HG03520 (cell line): ENCODE data around the gene GPI.
"Not testable (repeated sequence)": the region's sequence is repeated elsewhere in the genome, so short reads cannot be mapped to it uniquely, and the experiment has no call there.

Source experiments
- ATAC-seq: cut with Tn5 transposase; IDR thresholded peaks from one replicate; pipeline ENCODE4 v1.9.1; 2021; ENCODE audit warnings: mild to moderate bottlenecking, moderate library complexity; ENCODE audit not compliant: unreplicated experiment

Gene GPI

DNA sequence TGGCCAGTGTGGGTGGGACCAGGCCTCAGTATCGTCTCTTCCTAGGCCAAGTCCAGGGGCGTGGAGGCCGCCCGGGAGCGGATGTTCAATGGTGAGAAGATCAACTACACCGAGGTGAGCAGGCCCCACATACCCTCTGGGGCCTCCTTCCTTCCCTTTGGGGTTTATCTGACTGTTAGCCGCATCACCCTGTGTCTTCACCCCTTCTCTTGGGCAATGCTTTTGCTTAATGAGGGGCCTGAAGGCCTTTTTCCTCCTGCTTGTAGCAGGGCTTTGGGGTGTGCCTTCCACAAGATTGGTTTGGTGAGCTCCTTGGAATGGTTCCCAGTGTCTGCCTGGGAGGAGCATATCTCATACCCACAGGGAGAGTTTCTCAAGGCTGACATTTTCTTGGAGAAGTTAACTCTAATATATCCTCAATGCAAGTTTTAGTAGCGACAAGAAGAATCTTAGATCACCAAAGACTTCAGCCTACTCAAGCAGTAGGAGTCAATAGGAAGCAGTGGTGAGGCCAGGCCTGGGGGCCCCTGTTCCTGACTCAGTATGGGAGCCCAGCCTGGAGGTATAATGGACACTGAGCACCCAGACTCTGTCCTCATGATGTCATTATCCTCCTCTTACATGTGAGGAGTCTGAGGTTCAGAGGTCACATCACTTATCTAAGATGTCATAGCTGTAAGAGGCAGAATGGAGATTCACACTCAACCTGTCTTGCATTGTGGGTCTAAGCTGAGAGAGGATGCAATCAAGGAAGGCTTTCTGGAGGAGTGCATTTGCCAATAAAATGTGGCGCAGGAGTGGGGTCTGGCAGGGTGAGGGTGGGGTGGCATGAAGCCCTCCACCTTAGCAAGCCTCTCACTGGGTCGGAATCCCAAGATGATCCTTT, 2.0 kb downstream of the GPI start:
- no peak for ATAC-seq

DNA sequence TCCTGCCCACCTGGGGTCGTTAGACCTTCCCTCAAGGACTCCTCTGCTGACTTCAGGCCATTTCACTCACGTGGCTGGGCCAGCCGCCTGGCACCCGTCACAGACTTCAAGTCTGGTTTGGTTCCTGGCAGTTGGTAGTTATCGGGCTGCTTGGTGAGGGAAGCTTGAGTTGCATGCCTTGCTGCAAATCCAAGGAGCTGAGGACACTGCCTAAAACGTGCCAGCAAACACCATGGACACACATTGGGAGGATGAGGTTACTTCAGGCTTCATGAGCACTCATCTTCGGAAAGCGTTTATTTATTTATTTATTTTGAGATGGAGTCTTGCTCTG, 2.6 kb downstream of the GPI start:
- no peak for ATAC-seq

DNA sequence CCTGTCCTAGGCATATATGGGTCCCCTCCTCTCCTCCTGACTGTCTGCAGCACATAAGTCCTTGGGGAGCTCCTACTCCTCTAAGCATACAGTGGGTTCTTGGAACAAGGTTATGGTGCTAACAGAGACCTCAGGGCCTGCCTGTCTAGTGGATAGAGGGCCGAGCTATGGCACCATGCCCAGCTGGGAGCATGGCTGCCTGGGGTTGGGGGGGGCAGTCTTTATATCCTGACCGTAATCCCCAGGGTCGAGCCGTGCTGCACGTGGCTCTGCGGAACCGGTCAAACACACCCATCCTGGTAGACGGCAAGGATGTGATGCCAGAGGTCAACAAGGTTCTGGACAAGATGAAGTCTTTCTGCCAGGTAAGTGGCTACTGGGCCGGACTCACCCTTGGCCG, 3.3 kb downstream of the GPI start:
- ATAC-seq = no peak

DNA sequence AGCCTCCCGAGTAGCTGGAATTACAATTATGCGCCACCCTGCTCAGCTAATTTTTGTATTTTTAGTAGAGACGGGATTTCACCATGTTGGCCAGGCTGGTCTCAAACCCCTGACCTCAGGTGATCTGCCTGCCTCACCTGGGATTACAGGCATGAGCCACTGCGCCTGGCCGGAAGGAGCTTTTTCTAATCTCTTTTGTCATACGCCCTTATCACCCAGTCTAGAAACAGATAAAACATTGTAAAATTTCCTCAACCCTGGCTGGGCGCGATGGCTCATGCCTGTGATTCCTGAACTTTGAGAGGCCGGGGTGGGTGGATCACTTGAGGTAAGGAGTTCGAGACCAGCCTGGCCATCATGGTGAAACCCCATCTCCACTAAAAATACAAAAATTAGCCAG, 4.2 kb downstream of the GPI start:
- ATAC-seq = not testable (repeated sequence)

DNA sequence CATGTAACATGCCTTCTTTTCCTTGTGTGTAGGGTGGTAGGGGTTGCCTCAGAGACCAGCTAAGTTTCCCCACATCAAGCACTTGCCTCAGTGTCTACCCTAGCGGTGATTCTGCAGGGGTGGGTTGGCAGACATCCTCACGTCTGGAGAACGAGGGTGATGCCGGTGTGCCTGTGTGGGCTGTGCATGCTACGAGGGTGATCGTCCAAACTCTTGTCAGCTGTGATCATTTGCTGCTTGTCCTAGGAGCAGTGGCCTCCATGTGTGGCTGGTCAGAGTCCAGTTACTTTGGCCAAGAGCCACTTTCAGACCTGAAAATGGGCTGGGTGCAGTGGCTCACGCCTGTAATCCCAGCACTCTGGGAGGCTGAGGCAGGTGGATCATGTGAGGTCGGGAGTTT, 5.1 kb downstream of the GPI start:
- no peak for ATAC-seq

DNA sequence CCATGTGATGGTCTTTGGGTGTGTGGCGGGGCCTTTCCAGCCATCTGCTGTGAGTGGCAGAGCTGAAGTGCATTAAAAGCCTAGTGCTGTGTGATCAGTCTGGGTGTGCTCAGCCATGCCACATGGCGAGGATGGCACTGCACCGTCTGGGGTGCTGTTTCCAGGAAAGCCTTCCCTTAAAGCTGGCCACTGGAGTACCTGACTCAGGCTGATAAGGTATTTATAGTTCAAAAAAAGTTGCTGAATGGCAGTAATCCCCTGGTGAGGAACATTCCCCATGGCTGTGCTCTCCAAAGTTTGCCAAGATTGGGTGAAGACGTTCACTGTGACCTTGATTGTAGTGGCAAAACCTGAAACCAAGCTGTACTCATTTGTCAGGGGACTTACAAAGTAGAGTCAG, 6.0 kb downstream of the GPI start:
- ATAC-seq = no peak

DNA sequence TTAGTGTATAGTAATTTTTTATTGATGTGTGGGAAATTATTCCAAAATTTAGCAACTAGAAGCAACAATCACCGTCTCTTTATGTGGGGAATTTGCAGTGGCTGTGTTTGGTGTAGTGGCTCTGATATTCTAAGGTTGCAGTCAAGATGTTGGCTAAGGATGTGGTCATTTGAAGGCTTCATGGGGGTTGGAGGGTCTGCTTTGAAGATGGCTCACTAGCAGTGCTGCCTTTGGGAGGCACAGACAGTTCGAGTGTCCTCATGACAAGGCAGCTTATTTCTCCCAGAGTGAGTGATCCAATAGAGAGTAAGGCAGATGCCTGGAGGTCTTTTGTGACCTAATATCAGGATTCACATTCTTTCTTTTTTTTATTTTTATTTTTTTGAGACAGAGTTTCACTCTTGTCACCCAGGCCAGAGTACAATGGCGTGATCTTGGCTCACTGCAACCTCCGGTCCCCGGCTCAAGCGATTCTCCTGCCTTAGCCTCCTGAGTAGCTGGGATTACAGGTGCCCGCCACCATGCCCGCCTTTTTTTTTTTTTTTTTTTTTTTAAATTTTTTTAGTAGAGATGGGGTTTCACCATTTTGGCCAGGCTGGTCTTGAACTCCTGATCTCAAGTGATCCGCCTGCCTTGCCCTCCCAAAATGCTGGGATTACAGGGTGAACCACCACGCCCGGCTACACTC, 8.7 kb downstream of the GPI start:
- no peak for ATAC-seq

DNA sequence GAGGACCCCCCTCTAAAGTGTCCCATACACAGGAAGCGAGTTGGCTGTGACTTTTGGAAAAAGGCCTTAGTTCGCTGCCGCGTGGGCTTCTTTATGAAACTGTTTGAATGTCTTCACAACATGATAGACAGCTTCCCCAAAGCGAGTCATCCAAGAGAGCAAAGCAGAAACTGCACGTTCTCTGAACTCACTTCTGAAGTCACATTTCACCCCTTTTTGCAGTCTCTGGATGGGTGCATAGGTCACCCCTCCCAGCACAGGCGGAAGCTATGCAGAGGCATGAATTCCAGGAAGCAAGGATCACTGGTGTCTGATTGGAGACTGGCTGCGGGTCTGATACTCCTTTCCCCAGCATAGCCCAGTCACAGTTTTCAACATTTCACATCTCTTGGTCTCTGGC, 10.6 kb downstream of the GPI start:
- ATAC-seq = no peak

DNA sequence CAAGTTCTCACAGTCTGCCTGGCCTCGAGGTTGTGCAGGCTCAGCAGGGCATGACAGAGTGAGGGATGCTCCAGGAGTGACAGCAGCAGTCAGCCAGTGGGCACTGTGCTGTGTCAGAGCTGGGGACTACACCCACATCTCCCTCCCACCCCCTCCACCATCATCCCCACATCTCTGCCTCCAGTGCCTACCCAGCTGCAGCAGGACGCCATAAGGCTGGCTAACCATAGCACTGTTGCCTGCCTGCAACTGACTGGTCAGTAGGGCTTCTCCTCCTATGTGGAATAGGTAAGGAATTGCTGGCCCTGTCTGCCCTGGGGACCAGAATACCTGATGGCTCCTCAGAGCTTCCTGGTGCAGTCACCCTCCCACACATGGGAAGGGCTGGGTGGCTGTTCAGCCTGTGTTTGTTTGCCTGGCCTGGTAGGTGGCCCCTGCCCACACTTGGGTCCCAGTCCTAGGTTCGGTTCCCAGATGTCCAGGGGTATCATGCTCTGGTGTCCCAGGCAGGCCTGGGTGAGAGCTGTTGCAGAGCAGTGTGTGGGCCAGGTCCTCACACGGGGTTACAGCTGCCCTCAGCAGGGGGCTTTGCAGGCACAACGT, 15.7 kb downstream of the GPI start:
- no peak for ATAC-seq

DNA sequence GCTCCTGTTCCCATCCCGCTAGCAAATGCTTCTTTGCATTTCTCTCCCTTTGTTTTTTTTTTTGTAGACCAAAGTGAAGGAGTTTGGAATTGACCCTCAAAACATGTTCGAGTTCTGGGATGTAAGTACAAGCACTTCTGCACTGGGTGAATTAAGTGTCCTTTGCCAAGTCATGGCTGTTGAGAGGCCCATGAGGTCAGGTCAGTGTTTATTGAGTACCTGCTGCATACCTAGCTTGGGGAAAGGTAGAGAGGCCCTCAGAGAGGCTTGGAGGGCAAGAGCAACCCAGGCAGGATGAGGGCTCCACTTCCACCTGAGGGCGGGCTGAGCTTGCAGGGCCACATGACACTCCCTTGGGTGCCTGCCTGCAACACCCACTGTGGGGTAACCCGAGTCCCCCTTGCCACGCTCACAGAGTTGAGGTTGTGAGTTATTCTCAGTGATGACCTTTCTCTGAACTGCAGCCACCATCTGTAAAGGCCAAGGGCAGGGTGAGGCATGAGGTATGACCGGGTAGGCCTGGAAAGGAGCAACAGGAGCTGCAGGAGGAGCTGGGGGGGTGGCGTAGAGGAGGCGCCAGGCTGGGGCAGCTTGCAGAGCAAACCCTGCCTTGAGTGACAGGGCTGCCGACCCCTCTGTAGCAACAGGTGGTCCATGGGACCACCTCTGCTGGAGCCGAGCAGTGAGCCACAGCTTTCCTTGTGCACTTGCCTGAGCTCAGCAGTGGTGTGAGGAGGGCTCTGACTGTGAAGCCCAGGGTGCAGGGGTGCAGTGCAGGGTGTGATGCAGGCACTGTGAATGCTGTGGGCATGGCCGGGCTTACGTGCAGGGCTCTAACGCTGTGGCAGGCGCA, 16.6 kb downstream of the GPI start:
- ATAC-seq = no peak

DNA sequence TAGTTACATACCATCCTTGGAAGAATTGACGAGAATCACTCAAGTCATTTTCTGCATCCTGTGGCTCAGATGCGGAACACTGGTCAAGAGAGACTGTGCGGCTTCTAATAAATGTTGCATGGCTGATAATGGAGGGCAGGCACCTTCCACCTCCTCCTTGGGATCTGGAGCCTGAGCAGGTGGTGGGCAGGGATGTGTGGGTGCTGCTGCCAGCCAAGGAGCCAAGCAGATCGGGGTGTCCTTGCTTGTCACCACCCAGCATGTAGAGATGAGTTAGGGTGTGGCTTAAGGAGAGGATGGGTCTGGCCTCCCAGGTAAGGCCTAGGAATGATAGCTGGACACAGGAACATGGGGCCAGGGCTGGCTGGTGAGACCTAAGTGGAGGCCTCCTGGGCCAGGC, 17.5 kb downstream of the GPI start:
- ATAC-seq = no peak

DNA sequence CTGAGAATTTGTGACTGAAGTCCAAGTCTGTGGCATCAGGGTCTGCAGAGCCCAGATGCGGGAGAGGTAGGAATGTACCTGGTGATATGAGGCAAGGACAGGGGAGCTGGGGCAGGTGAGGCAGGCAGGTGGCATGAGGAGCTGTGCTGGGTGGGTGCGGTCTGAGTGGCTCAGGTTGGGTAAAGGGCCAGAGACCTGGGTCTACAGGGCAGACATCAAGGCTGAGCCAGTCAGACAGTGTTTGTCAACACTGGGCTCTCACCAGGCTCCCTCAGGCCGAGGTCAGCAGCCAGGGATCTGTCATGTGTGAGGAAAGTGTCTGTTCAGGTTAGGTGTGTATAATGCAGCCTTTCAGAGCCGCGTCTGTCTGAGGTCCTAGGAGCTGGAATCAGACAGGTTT, 18.6 kb downstream of the GPI start:
- no peak for ATAC-seq

DNA sequence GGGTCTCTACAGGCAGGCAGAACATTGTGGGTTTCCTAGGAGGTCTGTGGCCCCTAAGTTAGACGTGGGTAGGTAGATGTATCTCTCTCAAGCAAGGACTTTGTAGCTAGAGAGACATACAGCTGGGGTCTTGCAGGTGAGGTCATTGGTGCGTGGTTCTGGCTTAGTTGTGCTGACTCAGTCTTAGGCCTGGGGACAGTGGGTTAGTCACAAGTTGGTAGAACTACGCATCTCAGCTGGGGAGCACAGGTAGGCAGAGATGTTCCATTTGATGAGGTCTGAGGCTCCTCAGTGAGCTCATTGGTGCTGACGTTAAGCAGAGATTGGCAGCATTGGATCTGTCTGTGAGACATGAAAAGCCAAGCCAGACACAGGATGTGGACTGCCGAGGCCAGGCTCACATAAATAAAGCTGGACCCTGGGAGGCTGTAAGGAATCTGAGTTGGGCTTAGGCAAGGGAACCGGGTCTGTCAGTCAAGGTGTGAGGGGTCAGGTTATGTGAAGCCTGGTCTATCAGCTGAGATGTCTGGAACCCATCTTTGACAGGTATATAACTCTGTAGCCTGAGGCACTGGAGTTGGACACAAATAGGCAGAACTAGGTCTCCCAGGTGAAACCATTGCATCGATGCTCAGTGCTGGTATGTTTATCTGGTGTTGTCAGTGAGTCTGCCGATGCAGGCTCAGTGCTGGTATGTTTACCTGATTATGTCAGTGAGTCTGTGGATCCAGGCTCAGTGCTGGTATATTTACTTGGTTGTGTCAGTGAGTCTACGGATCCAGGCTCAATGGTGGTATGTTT, 21.8 kb downstream of the GPI start:
- ATAC-seq = no peak

DNA sequence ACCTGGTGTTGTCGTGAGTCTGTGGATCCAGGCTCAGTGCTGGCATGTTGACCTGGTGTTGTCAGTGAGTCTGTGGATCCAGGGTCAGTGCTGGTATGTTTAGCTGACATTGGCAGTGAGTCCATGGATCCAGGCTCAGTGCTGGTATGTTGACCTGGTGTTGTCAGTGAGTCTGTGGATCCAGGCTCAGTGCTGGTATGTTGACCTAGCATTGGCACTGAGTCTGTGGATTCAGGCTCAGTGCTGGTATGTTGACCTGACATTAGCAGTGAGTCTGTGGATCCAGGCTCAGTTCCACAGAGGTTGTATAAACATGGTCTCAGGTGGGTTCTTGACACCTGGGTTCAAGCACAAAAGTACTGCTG, 22.4 kb downstream of the GPI start:
- no peak for ATAC-seq

DNA sequence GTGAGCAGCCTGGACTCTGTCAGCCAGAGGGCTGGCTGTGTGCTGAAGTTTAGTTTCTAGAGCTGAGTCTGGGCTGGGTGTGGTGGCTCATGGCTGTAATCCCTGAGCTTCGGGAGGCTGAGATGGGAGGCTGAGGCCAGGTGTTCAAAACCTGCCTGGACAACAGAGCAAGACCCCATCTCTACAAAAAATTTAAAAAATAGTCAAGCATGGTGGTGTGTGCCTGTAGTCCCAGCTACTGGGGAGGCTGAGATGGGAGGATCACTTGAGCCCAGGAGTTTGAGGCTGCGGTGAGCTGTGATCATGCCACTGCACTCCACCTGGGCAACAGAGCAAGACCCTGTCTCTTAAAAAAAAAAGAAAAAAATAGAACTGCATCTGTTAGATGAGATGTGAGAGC, 23.7 kb downstream of the GPI start:
- not testable (repeated sequence) for ATAC-seq

DNA sequence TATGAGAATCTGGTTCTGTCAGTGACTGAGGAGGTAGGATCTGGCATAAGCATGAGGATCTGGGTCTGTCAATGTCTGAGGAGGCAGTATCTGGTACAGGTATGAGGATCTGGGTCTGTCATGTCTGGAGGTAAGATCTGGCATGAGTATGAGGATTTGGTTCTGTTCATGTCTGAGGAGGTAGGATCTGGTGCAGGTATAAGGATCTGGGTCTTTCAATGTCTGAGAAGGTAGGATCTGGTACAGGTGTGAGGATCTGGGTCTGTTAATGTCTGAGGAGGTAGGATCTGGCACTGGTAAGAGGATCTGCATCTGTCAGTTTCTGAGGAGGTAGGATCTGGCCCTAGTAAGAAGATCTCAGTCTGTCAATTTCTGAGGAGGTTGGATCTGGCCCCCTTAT, 26.8 kb downstream of the GPI start:
- no peak for ATAC-seq

DNA sequence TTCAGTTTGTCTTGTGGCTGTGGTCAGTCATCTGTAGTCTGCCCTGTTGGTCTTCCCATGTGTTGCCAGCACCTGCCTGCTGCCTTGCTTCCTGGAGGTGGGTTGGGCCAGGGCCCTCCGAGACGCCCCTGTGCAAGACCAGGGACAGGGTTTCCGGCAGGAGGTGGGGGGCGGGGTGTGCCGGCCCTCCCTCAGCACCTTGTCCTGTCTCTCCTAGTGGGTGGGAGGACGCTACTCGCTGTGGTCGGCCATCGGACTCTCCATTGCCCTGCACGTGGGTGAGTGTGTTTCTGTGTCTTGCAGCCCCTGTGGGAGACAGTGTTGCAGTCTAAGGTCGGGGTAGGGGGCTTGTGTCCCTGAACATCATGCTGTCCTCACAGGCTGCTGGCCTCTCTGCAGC, 28.0 kb downstream of the GPI start:
- ATAC-seq = no peak

DNA sequence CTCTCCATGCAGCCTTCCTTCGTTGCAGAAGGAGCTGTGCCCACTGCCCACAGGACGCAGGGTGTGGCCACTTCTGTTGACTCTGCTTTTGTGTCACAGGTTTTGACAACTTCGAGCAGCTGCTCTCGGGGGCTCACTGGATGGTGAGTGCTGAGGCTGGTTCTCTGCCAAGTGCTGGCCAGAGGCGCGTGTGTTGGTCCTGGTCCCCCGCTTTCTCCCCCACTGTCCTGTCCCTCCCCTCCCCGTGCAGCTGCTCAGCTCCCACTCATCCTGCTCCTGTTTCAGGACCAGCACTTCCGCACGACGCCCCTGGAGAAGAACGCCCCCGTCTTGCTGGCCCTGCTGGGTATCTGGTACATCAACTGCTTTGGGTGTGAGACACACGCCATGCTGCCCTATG, 28.6 kb downstream of the GPI start:
- ATAC-seq = no peak

DNA sequence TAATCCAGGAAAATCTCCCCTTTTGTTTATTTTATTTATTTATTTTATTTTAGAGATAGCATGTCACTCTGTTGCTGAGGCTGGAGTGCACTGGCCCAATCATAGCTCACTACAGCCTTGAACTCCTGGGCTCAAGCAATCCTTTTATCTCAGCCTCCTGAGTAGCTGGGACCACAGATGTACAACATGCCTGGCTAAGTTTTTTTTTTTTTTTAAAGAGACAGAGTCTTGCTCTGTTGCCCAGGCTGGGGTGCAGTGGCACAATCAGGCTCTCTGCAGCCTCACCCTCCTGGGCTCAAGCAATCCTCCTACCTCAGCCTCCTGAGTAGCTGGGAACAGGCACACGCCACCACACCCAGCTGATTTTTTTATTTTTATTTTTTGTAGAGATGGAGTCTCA, 32.9 kb downstream of the GPI start:
- ATAC-seq = no peak

DNA sequence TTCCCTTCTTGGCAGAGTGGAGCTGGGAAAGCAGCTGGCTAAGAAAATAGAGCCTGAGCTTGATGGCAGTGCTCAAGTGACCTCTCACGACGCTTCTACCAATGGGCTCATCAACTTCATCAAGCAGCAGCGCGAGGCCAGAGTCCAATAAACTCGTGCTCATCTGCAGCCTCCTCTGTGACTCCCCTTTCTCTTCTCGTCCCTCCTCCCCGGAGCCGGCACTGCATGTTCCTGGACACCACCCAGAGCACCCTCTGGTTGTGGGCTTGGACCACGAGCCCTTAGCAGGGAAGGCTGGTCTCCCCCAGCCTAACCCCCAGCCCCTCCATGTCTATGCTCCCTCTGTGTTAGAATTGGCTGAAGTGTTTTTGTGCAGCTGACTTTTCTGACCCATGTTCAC, 34.9 kb downstream of the GPI start:
- no peak for ATAC-seq

DNA sequence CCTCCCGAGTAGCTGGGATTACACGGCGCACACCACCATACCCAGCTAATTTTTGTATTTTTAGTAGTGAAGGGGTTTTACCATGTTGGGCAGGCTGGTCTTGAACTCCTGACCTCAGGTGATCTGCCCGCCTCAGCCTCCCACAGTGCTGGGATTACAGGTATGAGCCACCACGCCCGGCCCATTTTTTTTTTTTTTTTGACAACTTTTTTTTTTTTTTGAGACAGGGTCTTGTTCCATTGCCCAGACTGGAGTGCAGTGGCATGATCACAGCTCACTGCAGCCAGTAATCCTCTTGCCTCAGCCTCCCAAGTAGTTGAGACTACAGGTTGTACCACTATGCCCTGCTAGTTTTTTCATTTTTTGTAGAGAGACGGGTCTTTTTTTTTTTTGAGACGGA, 35.8 kb downstream of the GPI start:
- not testable (repeated sequence) for ATAC-seq
